22Rv1 (cell line): ENCODE results near the gene CXorf38.

Experiments used
- ZFX ChIP-seq: fragments of 450-650 bp; IDR thresholded peaks from 2 replicates; pipeline ENCODE4 v1.6.1; 2017; ENCODE audit warnings: antibody characterized with exemption, borderline replicate concordance
- TF ChIP-seq, protein P1 (sequence below): fragments of 450-650 bp; IDR thresholded peaks from 2 replicates; pipeline ENCODE4 v1.5.1; 2017; ENCODE audit warnings: mild to moderate bottlenecking

DNA sequence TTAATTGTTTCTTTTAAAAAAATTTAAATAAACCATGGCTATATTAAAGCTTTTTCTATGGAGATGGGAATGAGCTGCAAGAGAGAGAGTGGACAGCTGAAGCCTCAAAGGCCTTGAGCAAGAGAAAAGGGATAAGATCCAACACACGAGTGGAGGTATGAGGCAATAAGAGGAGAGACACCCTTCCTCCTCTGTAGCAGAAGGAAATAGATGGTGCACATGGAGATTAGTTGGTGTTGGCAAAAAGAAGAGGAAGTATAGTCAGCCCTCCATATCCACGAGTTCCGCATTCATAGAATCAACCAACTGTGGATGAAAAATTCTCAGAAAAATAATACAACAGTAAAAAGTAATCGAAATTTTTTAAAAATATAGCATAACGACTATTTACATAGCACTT, 3.2 kb downstream of the CXorf38 start:
- TF ChIP-seq, protein P1, sequence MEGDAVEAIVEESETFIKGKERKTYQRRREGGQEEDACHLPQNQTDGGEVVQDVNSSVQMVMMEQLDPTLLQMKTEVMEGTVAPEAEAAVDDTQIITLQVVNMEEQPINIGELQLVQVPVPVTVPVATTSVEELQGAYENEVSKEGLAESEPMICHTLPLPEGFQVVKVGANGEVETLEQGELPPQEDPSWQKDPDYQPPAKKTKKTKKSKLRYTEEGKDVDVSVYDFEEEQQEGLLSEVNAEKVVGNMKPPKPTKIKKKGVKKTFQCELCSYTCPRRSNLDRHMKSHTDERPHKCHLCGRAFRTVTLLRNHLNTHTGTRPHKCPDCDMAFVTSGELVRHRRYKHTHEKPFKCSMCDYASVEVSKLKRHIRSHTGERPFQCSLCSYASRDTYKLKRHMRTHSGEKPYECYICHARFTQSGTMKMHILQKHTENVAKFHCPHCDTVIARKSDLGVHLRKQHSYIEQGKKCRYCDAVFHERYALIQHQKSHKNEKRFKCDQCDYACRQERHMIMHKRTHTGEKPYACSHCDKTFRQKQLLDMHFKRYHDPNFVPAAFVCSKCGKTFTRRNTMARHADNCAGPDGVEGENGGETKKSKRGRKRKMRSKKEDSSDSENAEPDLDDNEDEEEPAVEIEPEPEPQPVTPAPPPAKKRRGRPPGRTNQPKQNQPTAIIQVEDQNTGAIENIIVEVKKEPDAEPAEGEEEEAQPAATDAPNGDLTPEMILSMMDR = no peak
- no peak for TF ChIP-seq ZFX
